ENCODE results near the gene ZNF786. TPM values are rescaled to one million over a fixed set of nuclear protein-coding genes. Genes with fewer than 3 reads are reported as not detected.

ZNF786 gene
- total and polyA plus RNA-seq, 9 of the 15 experiments (the other 6 are each of a cell fraction or from before 2014, with no cell fraction given) = 0.31 to 5.4 (median 3.0) TPM

DNA sequence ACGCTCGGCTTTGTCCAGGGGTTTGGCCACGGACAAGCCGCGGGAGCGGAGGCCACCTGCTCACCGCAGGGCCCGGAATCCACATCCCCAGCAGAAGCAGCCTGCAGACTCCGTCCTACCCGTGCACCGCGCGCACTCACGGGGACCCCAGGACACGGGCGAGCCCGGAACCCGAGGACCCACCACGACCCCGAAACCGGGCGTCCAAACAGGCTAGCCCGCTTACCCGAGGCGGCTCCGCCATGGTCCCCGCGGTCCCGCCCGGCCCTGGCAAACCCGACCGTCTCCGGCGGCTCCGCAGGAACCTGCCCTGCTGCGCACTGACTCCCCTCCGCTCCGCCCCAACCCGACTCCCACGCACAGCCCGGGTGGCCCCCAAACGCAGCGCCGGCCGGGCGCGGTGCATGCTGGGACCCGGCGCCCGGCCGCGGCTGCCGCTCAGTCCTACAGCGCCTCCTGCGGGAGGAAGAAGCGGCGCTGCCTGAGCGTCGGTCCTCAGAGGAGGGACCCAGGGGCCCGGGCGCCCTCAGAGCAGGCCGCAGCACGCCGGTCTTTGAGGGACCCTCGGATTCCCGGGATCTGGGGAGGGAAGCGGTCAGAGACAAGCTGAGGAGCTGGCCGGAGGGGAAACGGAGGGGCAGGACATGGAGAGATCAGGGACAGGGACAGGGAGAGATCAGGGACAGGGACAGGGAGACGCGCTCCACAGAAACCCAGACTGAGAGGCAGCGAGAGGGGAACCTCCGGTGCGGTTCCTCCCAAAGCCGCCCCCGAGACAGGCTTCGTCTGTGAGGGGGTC, at the start of gene ZNF786 (continued):
- TF ChIP-seq TFAP4 (CRISPR knock-in tag; IDR thresholded peaks at IDR 0.05; ENCODE audit: borderline replicate concordance) (peak; percentile 87), PTRF (tag; IDR thresholded peaks at IDR 0.05) (no peak), SAFB (IDR thresholded peaks at IDR 0.05; ENCODE audit: borderline replicate concordance, low read depth, low read length) (peak; percentile 10; the same call in 1 of the 2 replicates), ZNF263 (CRISPR knock-in tag; IDR thresholded peaks at IDR 0.05; ENCODE audit: borderline replicate concordance) (peak; percentile 79; the same call in 1 of the 2 replicates), PHF20 (IDR thresholded peaks at IDR 0.05; ENCODE audit: partially characterized antibody) (peak; percentile 76), ZNF717 (CRISPR knock-in tag; IDR thresholded peaks at IDR 0.05) (no peak), NKRF (IDR thresholded peaks at IDR 0.05; ENCODE audit: borderline replicate concordance) (peak; percentile 76; the same call in 1 of the 2 replicates), MLLT1 (IDR thresholded peaks at IDR 0.05) (peak in 1 of 2 experiments; percentile 48; a peak in 2 of 4 replicates), CBX1 (IDR thresholded peaks at IDR 0.05; ENCODE audit: low read depth) (peak; percentile 57; the same call in 1 of the 2 replicates), EP300 (IDR thresholded peaks at IDR 0.05; ENCODE audit: low read length) (peak; percentile 57), ZBTB7A (IDR thresholded peaks at IDR 0.05; ENCODE audit: borderline replicate concordance, control insufficient read depth, low read depth, low read length) (peak; percentile 94; the same call in 1 of the 2 replicates), ARID2 (IDR thresholded peaks at IDR 0.05) (0 out of 2 replicates have a peak, but pooled peaks have one; percentile 34), BRF2 (IDR thresholded peaks at IDR 0.05; ENCODE audit: borderline replicate concordance, insufficient read depth, insufficient read length) (no peak), TRIM24 (IDR thresholded peaks at IDR 0.05) (peak in 1 of 2 experiments; percentile 57; a peak in 1 of 4 replicates), CHD1 (IDR thresholded peaks at IDR 0.05; ENCODE audit: low read length) (peak; percentile 63), SRF (CRISPR knock-in tag; IDR thresholded peaks at IDR 0.05) (peak in 1 of 2 experiments; percentile 60; a peak in 2 of 4 replicates), ELK3 (CRISPR knock-in tag; IDR thresholded peaks at IDR 0.05) (no peak), PCBP1 (IDR thresholded peaks at IDR 0.05; ENCODE audit: low read depth, low read length, poor library complexity, severe bottlenecking) (peak; percentile 62)
- TF ChIP-seq, protein P1, sequence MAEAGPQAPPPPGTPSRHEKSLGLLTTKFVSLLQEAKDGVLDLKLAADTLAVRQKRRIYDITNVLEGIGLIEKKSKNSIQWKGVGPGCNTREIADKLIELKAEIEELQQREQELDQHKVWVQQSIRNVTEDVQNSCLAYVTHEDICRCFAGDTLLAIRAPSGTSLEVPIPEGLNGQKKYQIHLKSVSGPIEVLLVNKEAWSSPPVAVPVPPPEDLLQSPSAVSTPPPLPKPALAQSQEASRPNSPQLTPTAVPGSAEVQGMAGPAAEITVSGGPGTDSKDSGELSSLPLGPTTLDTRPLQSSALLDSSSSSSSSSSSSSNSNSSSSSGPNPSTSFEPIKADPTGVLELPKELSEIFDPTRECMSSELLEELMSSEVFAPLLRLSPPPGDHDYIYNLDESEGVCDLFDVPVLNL (CRISPR knock-in tag; IDR thresholded peaks at IDR 0.05; ENCODE audit: low read depth) = no peak
